ENCODE measurements around the gene LRRTM3. TPM values are rescaled to one million over a fixed set of nuclear protein-coding genes. Genes with fewer than 3 reads are reported as not detected.

The LRRTM3 gene
- total and polyA plus RNA-seq, 2 experiments from 2014 or later, result not detected

DNA sequence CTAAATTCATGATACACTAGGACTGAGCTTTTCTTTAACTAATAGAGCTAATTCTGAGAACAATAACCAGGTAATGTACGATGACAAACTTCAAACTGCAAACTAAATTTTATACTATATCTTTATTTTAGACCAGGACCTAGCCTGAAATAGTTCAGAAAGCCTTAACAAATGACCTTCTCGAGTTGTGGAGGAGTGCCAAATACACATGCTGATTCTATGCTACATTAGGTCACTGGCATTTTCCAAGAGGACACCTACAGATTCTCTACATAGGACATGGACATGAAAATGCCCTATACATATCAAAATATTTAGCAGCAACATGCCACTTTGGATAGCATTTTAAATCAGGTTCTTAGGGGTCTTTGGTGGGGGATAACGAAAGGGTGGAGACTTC lies 44.0 kb upstream of the LRRTM3 start:
- Histone ChIP-seq H3K36me3 (ENCODE audit: low read depth) (no peaks in the 10 kb centered on the region), H3K9me2 (ENCODE audit: insufficient read depth) (no peaks in the 10 kb centered on the region), H4K20me1 (ENCODE audit: insufficient read depth) (no peaks in the 10 kb centered on the region), H3K27me3 (replicated peaks; ENCODE audit: insufficient read depth) (no peaks in the 10 kb centered on the region), H3K79me2 (ENCODE audit: insufficient read depth) (no peaks in the 10 kb centered on the region), H3K27ac (no peak overlapping the region), H3K4me1 (ENCODE audit: insufficient read depth) (no peaks in the 10 kb centered on the region), H3K9ac (no peak overlapping the region), H3K4me3 (no peak overlapping the region), H3K4me2 (ENCODE audit: unreplicated experiment) (no peak overlapping the region), H3K9me3 (ENCODE audit: low read depth) (no peaks in the 10 kb centered on the region), H3F3A (ENCODE audit: insufficient read depth) (no peaks in the 10 kb centered on the region), H2AFZ (no peak overlapping the region)
- TF ChIP-seq EZH2 (IDR thresholded peaks at IDR 0.05; ENCODE audit: insufficient read depth, poor library complexity, severe bottlenecking), result no peak
- no peak for TF ChIP-seq EZH2phosphoT487 (IDR thresholded peaks at IDR 0.05; ENCODE audit: insufficient read depth, low read depth)
- in situ Hi-C loops (cut with MboI), result no loop called here
- 6 to 9% methylated on average over 3 of the region's 3 CpGs for WGBS, 2 experiments (ENCODE audit: low coverage in 1 of 2, low lambda C conversion rate in 2 of 2, missing lambda C conversion rate in 2 of 2)
- DNase-seq, result no peak

DNA sequence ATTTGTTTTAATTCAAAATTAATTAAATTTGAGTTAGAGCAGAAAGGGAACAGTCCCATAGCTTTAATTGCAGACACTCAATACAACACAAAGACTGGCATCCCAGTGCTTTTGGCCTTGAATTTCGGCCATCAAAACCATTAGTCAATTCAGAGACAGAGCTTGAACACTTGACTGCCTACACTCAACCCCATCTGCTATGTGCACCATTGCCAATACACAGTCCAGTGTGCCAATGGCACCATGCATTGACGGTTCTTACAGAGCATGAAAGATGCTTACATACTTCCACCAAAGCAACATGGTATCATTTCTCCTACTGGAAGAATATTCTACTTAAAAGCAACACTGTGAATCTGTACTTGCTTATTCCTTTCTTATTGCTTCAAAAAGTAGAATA lies 43.6 kb upstream of the LRRTM3 start:
- Histone ChIP-seq H3K9me2 (ENCODE audit: insufficient read depth) (no peaks in the 10 kb centered on the region), H3K27me3 (replicated peaks; ENCODE audit: insufficient read depth) (no peaks in the 10 kb centered on the region), H3K27ac (no peak overlapping the region), H3K4me2 (ENCODE audit: unreplicated experiment) (no peak overlapping the region), H4K20me1 (ENCODE audit: insufficient read depth) (no peaks in the 10 kb centered on the region), H3K9ac (no peak overlapping the region), H3K4me1 (ENCODE audit: insufficient read depth) (no peaks in the 10 kb centered on the region), H3F3A (ENCODE audit: insufficient read depth) (no peaks in the 10 kb centered on the region), H3K4me3 (no peak overlapping the region), H3K79me2 (ENCODE audit: insufficient read depth) (no peaks in the 10 kb centered on the region), H2AFZ (no peak overlapping the region), H3K9me3 (ENCODE audit: low read depth) (no peaks in the 10 kb centered on the region), H3K36me3 (ENCODE audit: low read depth) (no peaks in the 10 kb centered on the region)
- WGBS, 2 experiments (ENCODE audit: low coverage in 1 of 2, low lambda C conversion rate in 2 of 2, missing lambda C conversion rate in 2 of 2), result 5 to 15% methylated on average over 2 of the region's 2 CpGs
- in situ Hi-C loops (cut with MboI), result no loop called here
- no peak for TF ChIP-seq EZH2phosphoT487 (IDR thresholded peaks at IDR 0.05; ENCODE audit: insufficient read depth, low read depth)
- no peak for TF ChIP-seq EZH2 (IDR thresholded peaks at IDR 0.05; ENCODE audit: insufficient read depth, poor library complexity, severe bottlenecking)
- no peak for DNase-seq

DNA sequence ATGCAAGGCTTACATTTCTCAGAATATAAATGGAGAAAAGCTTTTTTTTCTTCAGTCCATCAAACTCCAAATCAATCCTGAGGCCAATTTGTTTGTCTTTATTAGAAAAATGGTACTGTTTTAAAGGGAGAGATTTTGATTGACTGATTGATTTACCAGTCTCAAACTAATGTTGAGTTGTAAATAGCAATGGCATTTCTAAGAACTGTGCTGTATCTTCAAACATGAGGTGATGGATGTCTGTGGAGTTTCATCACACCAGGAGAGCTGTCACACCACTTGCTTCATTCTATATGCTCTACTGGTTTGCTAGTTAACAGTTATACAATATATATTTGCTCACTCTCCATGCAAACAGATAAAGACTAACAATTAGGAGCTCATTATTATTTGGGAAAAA lies 39.0 kb upstream of the LRRTM3 start:
- TF ChIP-seq EZH2 (IDR thresholded peaks at IDR 0.05; ENCODE audit: insufficient read depth, poor library complexity, severe bottlenecking) (no peak), EZH2phosphoT487 (IDR thresholded peaks at IDR 0.05; ENCODE audit: insufficient read depth, low read depth) (no peak)
- no peaks in the 10 kb centered on the region for H3K27me3 ChIP-seq (replicated peaks; ENCODE audit: insufficient read depth)
- H3F3A ChIP-seq (ENCODE audit: insufficient read depth), result no peaks in the 10 kb centered on the region
- H3K9ac ChIP-seq, result no peak overlapping the region
- H3K27ac ChIP-seq, result no peak overlapping the region
- no peak overlapping the region for H2AFZ ChIP-seq
- no peaks in the 10 kb centered on the region for H3K79me2 ChIP-seq (ENCODE audit: insufficient read depth)
- in situ Hi-C loops (cut with MboI), result no loop called here
- H3K36me3 ChIP-seq (ENCODE audit: low read depth), result no peaks in the 10 kb centered on the region
- no peak for DNase-seq
- H3K4me2 ChIP-seq (ENCODE audit: unreplicated experiment), result no peak overlapping the region
- H3K9me2 ChIP-seq (ENCODE audit: insufficient read depth), result no peaks in the 10 kb centered on the region
- H3K4me3 ChIP-seq, result no peak overlapping the region
- H3K9me3 ChIP-seq (ENCODE audit: low read depth), result no peaks in the 10 kb centered on the region
- no peaks in the 10 kb centered on the region for H3K4me1 ChIP-seq (ENCODE audit: insufficient read depth)
- H4K20me1 ChIP-seq (ENCODE audit: insufficient read depth), result no peaks in the 10 kb centered on the region

DNA sequence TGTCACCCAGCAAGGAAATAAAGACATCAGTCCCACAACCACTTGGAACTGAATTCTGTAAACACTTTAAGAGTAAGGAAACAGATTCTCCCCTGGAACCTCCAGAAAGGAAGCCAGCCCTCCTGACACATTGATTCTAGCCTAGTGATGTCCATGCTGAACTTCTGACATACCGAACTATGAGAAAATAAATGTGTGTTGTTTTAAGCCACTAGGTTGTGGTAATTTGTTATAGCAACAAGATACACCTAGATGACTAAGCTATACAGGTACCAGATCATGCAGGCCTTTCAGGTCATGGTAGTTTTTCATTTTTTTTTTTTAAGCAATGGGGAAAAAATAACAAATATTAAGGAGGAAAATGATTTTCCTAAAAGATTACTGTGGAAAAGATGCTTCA lies 37.6 kb upstream of the LRRTM3 start:
- no peak overlapping the region for H3K9ac ChIP-seq
- no peak for TF ChIP-seq EZH2phosphoT487 (IDR thresholded peaks at IDR 0.05; ENCODE audit: insufficient read depth, low read depth)
- no peak for TF ChIP-seq EZH2 (IDR thresholded peaks at IDR 0.05; ENCODE audit: insufficient read depth, poor library complexity, severe bottlenecking)
- WGBS, 2 experiments (ENCODE audit: low coverage in 1 of 2, low lambda C conversion rate in 2 of 2, missing lambda C conversion rate in 2 of 2), result 5 to 8% methylated on average over 1 of the region's 1 CpG
- H3F3A ChIP-seq (ENCODE audit: insufficient read depth), result no peaks in the 10 kb centered on the region
- H3K4me1 ChIP-seq (ENCODE audit: insufficient read depth), result no peaks in the 10 kb centered on the region
- no peak for DNase-seq
- H3K27me3 ChIP-seq (replicated peaks; ENCODE audit: insufficient read depth), result no peaks in the 10 kb centered on the region
- H4K20me1 ChIP-seq (ENCODE audit: insufficient read depth), result no peaks in the 10 kb centered on the region
- no peak overlapping the region for H3K27ac ChIP-seq
- no peak overlapping the region for H2AFZ ChIP-seq
- H3K79me2 ChIP-seq (ENCODE audit: insufficient read depth), result no peaks in the 10 kb centered on the region
- no peaks in the 10 kb centered on the region for H3K9me2 ChIP-seq (ENCODE audit: insufficient read depth)
- in situ Hi-C loops (cut with MboI), result no loop called here
- H3K4me2 ChIP-seq (ENCODE audit: unreplicated experiment), result no peak overlapping the region
- no peaks in the 10 kb centered on the region for H3K36me3 ChIP-seq (ENCODE audit: low read depth)
- no peaks in the 10 kb centered on the region for H3K9me3 ChIP-seq (ENCODE audit: low read depth)
- H3K4me3 ChIP-seq, result no peak overlapping the region

DNA sequence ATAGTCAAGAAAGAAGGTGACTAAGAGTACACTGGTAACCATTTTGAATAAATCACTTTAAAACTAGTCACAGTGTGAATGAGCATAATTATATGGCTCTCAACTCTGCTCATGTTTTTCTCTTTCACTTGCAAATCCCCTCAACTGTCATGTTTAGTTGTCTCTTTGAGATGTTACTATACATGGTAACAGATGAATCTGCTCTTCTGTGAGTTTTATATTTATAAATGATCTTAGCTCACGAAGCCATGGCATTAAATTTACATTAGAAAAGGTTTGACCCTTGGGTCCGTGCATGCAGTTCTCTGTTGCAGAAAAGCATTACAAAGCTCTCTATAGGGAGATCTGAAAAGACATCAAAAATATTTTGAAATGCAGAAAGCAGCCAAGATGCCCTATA lies 33.0 kb upstream of the LRRTM3 start:
- 0 to 4% methylated on average over 2 of the region's 2 CpGs for WGBS, 2 experiments (ENCODE audit: low coverage in 1 of 2, low lambda C conversion rate in 2 of 2, missing lambda C conversion rate in 2 of 2)
- no peaks in the 10 kb centered on the region for H4K20me1 ChIP-seq (ENCODE audit: insufficient read depth)
- H3F3A ChIP-seq (ENCODE audit: insufficient read depth), result no peaks in the 10 kb centered on the region
- no peaks in the 10 kb centered on the region for H3K9me3 ChIP-seq (ENCODE audit: low read depth)
- in situ Hi-C loops (cut with MboI), result no loop called here
- TF ChIP-seq EZH2 (IDR thresholded peaks at IDR 0.05; ENCODE audit: insufficient read depth, poor library complexity, severe bottlenecking) (no peak), EZH2phosphoT487 (IDR thresholded peaks at IDR 0.05; ENCODE audit: insufficient read depth, low read depth) (no peak)
- no peaks in the 10 kb centered on the region for H3K36me3 ChIP-seq (ENCODE audit: low read depth)
- H3K4me2 ChIP-seq (ENCODE audit: unreplicated experiment), result no peak overlapping the region
- no peaks in the 10 kb centered on the region for H3K27me3 ChIP-seq (replicated peaks; ENCODE audit: insufficient read depth)
- H3K79me2 ChIP-seq (ENCODE audit: insufficient read depth), result no peaks in the 10 kb centered on the region
- H3K27ac ChIP-seq, result no peak overlapping the region
- H3K9me2 ChIP-seq (ENCODE audit: insufficient read depth), result no peaks in the 10 kb centered on the region
- no peak for DNase-seq
- H2AFZ ChIP-seq, result no peak overlapping the region
- H3K4me3 ChIP-seq, result no peak overlapping the region
- H3K4me1 ChIP-seq (ENCODE audit: insufficient read depth), result no peaks in the 10 kb centered on the region
- H3K9ac ChIP-seq, result no peak overlapping the region

Measured in GM23248 (cell line).